ENCODE measurements around the gene PLXNA1. TPM values are rescaled to one million over a fixed set of nuclear protein-coding genes. Genes with fewer than 3 reads are reported as not detected.

Gene PLXNA1
- total and polyA plus RNA-seq, 9 donors, result 22.6 to 51.5 (median 40.6) TPM

DNA sequence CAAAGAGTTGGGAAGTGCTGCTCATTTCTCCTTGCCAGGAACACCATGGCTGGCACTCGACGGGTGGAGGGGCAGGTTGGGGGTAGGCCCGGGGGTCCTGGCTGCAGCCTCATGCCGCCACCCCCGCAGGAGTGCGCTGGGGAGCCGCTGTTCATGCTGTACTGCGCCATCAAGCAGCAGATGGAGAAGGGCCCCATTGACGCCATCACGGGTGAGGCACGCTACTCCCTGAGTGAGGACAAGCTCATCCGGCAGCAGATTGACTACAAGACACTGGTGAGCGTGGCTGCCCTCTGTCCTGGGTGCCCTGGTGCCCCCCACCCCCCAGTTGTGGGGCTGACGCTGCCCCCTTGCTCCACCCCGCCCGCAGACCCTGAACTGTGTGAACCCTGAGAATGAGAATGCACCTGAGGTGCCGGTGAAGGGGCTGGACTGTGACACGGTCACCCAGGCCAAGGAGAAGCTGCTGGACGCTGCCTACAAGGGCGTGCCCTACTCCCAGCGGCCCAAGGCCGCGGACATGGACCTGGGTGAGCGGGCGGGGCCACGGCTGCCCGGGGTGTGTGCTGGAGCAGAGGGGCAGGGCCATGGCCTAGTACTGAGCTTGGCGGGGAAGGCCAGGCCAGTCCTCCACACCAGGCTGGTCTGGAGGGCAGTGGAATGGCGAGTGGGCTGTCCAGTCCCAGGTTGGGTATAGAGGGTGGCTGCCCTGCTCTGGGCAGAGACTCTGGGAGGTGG lies 45.1 kb downstream of the PLXNA1 start:
- Histone ChIP-seq H3K9me3 (replicated peaks; ENCODE audit: control insufficient read depth, low read depth, low read length) (no peaks in the 10 kb centered on the region), H3K36me3 (ENCODE audit: control insufficient read depth, insufficient read depth, low read length) (peaks cover 78% of the 10 kb centered on the region), H3K4me3 (ENCODE audit: low read length) (no peak overlapping the region), H3K4me1 (ENCODE audit: control insufficient read depth, insufficient read depth, low read length) (peaks cover 10% of the 10 kb centered on the region), H3K27ac (ENCODE audit: low read length) (no peak overlapping the region), H3K27me3 (ENCODE audit: control insufficient read depth, insufficient read depth, low read length) (no peaks in the 10 kb centered on the region)
- no peak for DNase-seq
- 94% methylated on average over 26 of the region's 29 CpGs for WGBS (ENCODE audit: insufficient coverage)

DNA sequence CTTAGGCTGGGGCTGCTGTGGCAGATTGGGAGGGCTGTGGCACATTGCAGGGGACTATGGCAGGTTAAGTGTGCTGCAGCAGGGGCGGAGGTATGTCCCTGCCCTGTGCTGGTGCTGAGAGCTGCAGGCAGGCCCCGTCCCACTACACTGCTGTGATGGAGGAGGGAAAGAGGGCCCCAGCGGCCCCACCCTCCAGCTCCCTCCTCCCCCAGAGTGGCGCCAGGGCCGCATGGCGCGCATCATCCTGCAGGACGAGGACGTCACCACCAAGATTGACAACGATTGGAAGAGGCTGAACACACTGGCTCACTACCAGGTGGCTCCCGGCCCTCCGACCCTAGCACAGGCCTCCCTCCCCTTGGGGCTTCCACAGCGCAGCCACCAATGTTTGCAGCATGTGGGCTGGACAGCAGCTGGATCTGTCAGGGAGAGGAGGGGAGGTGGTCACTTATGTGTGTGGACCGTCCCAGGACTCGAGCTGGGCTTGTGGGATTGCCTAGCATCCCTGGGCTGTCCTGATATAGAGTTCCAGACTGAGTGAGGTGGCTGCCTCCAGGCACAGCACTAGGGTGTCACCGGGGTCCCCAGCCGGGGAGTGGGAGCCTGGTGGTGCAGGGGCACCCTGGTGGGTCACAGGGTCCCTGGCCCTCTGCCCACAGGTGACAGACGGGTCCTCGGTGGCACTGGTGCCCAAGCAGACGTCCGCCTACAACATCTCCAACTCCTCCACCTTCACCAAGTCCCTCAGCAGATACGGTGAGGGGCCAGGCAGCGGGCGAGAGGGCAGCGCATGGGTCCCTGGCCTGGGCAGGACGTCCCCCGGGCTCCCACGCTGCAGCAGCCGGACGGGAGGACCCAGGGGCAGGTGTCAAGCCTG lies 46.1 kb downstream of the PLXNA1 start:
- peak; percentile 87 for DNase-seq
- WGBS (ENCODE audit: insufficient coverage), result 79% methylated on average over 21 of the region's 30 CpGs
- H3K9me3 ChIP-seq (replicated peaks; ENCODE audit: control insufficient read depth, low read depth, low read length), result no peaks in the 10 kb centered on the region
- H3K36me3 ChIP-seq (ENCODE audit: control insufficient read depth, insufficient read depth, low read length), result peaks cover 75% of the 10 kb centered on the region
- no peak overlapping the region for H3K27ac ChIP-seq (ENCODE audit: low read length)
- no peaks in the 10 kb centered on the region for H3K27me3 ChIP-seq (ENCODE audit: control insufficient read depth, insufficient read depth, low read length)
- H3K4me3 ChIP-seq (ENCODE audit: low read length), result no peak overlapping the region
- peaks cover 18% of the 10 kb centered on the region for H3K4me1 ChIP-seq (ENCODE audit: control insufficient read depth, insufficient read depth, low read length)

GRCh38 chr3:127029658-127030507 lies 47.0 kb downstream of the PLXNA1 start:
- Histone ChIP-seq H3K4me3 (ENCODE audit: low read length) (no peak overlapping the region), H3K27ac (ENCODE audit: low read length) (no peak overlapping the region), H3K9me3 (replicated peaks; ENCODE audit: control insufficient read depth, low read depth, low read length) (no peaks in the 10 kb centered on the region), H3K36me3 (ENCODE audit: control insufficient read depth, insufficient read depth, low read length) (peaks cover 75% of the 10 kb centered on the region), H3K4me1 (ENCODE audit: control insufficient read depth, insufficient read depth, low read length) (peaks cover 26% of the 10 kb centered on the region), H3K27me3 (ENCODE audit: control insufficient read depth, insufficient read depth, low read length) (no peaks in the 10 kb centered on the region)
- WGBS (ENCODE audit: insufficient coverage), result 90% methylated on average over 42 of the region's 42 CpGs
- no peak for DNase-seq

GRCh38 chr3:127030508-127031412 lies 47.8 kb downstream of the PLXNA1 start:
- WGBS (ENCODE audit: insufficient coverage), result 78% methylated on average over 14 of the region's 19 CpGs

GRCh38 chr3:127031413-127031810 lies 48.5 kb downstream of the PLXNA1 start:
- no peaks in the 10 kb centered on the region for H3K27me3 ChIP-seq (ENCODE audit: control insufficient read depth, insufficient read depth, low read length)
- no peak overlapping the region for H3K27ac ChIP-seq (ENCODE audit: low read length)
- no peak for DNase-seq
- peaks cover 32% of the 10 kb centered on the region for H3K4me1 ChIP-seq (ENCODE audit: control insufficient read depth, insufficient read depth, low read length)
- no peak overlapping the region for H3K4me3 ChIP-seq (ENCODE audit: low read length)
- H3K36me3 ChIP-seq (ENCODE audit: control insufficient read depth, insufficient read depth, low read length), result peaks cover 72% of the 10 kb centered on the region
- 82% methylated on average over 8 of the region's 9 CpGs for WGBS (ENCODE audit: insufficient coverage)
- no peaks in the 10 kb centered on the region for H3K9me3 ChIP-seq (replicated peaks; ENCODE audit: control insufficient read depth, low read depth, low read length)

More at GRCh38 chr3:127030508-127031412, 47.8 kb downstream of the PLXNA1 start:
- peaks cover 28% of the 10 kb centered on the region for H3K4me1 ChIP-seq (ENCODE audit: control insufficient read depth, insufficient read depth, low read length)
- no peaks in the 10 kb centered on the region for H3K27me3 ChIP-seq (ENCODE audit: control insufficient read depth, insufficient read depth, low read length)
- H3K9me3 ChIP-seq (replicated peaks; ENCODE audit: control insufficient read depth, low read depth, low read length), result no peaks in the 10 kb centered on the region
- peaks cover 75% of the 10 kb centered on the region for H3K36me3 ChIP-seq (ENCODE audit: control insufficient read depth, insufficient read depth, low read length)
- DNase-seq, result no peak
- no peak overlapping the region for H3K4me3 ChIP-seq (ENCODE audit: low read length)
- no peak overlapping the region for H3K27ac ChIP-seq (ENCODE audit: low read length)

DNA sequence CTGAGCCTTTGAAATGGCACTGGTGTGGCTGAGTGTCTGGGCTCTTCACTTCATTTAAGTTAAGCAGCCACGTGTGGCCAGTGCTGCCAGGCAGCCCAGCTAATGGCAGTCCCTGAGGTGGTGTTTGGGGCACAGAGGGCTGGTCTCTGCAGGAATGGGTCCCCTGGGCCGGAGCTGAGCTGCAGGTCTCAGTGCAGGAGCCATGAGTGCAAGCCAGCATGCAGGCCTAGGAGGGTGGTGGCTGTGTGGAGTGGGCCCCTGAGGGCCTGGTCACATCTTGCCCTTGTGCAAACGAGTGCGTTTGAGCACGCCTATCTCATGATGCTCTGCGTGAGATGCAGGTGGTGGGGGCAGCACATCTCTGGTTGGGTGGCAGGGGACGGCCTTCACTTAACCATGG lies 48.9 kb downstream of the PLXNA1 start:
- no peak for DNase-seq
- Histone ChIP-seq H3K36me3 (ENCODE audit: control insufficient read depth, insufficient read depth, low read length) (peaks cover 68% of the 10 kb centered on the region), H3K27ac (ENCODE audit: low read length) (no peak overlapping the region), H3K4me3 (ENCODE audit: low read length) (no peak overlapping the region), H3K9me3 (replicated peaks; ENCODE audit: control insufficient read depth, low read depth, low read length) (no peaks in the 10 kb centered on the region), H3K4me1 (ENCODE audit: control insufficient read depth, insufficient read depth, low read length) (peaks cover 36% of the 10 kb centered on the region), H3K27me3 (ENCODE audit: control insufficient read depth, insufficient read depth, low read length) (no peaks in the 10 kb centered on the region)
- 90% methylated on average over 6 of the region's 7 CpGs for WGBS (ENCODE audit: insufficient coverage)

- DNase-seq, result no peak
- no peak overlapping the region for H3K4me3 ChIP-seq (ENCODE audit: low read length)
- H3K27me3 ChIP-seq (ENCODE audit: control insufficient read depth, insufficient read depth, low read length), result no peaks in the 10 kb centered on the region
- H3K4me1 ChIP-seq (ENCODE audit: control insufficient read depth, insufficient read depth, low read length), result peaks cover 41% of the 10 kb centered on the region
- H3K36me3 ChIP-seq (ENCODE audit: control insufficient read depth, insufficient read depth, low read length), result peaks cover 62% of the 10 kb centered on the region
- H3K27ac ChIP-seq (ENCODE audit: low read length), result no peak overlapping the region
- 86% methylated on average over 18 of the region's 21 CpGs for WGBS (ENCODE audit: insufficient coverage)
- H3K9me3 ChIP-seq (replicated peaks; ENCODE audit: control insufficient read depth, low read depth, low read length), result no peaks in the 10 kb centered on the region
Observed at GRCh38 chr3:127032296-127032990, 49.5 kb downstream of the PLXNA1 start.
